Measurements from ENCODE around the gene COL9A1. TPM values are rescaled to one million over a fixed set of nuclear protein-coding genes. Genes with fewer than 3 reads are reported as not detected.

COL9A1 gene
- polyA plus RNA-seq, 2 of the 4 experiments (the other 2 are of a cell fraction) = 0.03 TPM; not detected in 1

DNA sequence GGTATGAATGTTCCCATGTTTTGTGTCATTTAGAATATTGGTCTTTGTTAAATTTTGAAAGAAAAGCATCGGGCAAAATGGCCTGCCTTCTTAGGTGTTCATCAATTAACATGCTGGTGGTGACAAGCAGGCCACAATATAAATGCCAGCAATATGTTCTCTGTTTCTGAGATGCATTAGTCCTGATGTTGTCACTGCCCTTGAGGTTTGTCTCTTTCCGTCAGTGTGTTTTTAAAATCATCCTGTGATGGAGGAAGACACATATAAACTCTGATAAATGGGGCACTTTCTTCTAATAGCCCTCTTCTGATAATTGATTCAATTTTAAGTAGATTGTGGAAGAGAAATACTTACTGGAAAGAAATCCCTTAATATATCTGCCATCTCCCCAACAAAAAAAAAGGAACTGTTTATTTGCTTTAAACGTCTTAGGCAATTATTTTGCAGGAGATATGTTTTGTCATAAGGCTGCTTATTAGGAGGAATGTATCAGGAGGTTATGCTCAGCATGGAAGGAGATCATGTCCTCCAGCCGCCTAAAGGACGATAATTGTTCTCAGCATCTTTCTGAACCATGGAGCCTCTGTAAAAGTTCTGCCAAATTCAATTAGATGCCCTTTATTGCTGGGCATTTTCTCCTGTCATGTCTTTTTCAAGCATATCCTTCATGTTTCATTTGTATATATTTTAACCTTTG lies 134.1 kb downstream of the COL9A1 start:
- ChIA-PET POLR2A (no interaction called here), CTCF (no interaction called here)
- no peak for DNase-seq (ENCODE audit: low read depth in 1 of 2, low spot score in 1 of 2)
- no peak for ATAC-seq
- Histone ChIP-seq H3K9me3 (no peaks in the 10 kb centered on the region), H3K4me1 (no peaks in the 10 kb centered on the region), H3K4me3 (no peak overlapping the region), H3K4me2 (no peak overlapping the region), H3K27ac (no peak overlapping the region)
- TF ChIP-seq EHMT2 (IDR thresholded peaks at IDR 0.05; ENCODE audit: low read depth) = no peak
- no peak for FAIRE-seq
- 38% methylated on average over 5 of the region's 5 CpGs for WGBS (ENCODE audit: missing lambda C conversion rate)

Other genes with a start within 250 kb of the COL9A1 start
- 24.6 and 33.6 TPM in 2 replicates for gene FAM135A, start 110.4 kb upstream of the COL9A1 start, polyA plus RNA-seq (2011; rRNA removed)
- 10.0 to 11.3 TPM (median 10.8 TPM) in 3 replicates for gene FAM135A, start 110.4 kb upstream of the COL9A1 start, polyA plus RNA-seq (2017; fragmentation: RNase III; extraction: RNeasy Plus Mini Kit Qiagen cat#74134 plus additional on column Dnase treatment)